A549 treated with Mapracorat at 1 μM for 4 hours (cell line): ENCODE data around the gene SERPINB6. TPM values are rescaled to one million over a fixed set of nuclear protein-coding genes. Genes with fewer than 3 reads are reported as not detected.

Experiments used
- total RNA-seq: library from RNA; stranded (reverse); fragments of 200-300 nt; extraction: Qiagen RNA extraction; gene quantifications from 5 replicates; pipeline ENCODE4 v1.2.3, GENCODE V29; 2022

Gene SERPINB6
- total RNA-seq, result 124 to 141 TPM (median 139 TPM) in 5 replicates

DNA sequence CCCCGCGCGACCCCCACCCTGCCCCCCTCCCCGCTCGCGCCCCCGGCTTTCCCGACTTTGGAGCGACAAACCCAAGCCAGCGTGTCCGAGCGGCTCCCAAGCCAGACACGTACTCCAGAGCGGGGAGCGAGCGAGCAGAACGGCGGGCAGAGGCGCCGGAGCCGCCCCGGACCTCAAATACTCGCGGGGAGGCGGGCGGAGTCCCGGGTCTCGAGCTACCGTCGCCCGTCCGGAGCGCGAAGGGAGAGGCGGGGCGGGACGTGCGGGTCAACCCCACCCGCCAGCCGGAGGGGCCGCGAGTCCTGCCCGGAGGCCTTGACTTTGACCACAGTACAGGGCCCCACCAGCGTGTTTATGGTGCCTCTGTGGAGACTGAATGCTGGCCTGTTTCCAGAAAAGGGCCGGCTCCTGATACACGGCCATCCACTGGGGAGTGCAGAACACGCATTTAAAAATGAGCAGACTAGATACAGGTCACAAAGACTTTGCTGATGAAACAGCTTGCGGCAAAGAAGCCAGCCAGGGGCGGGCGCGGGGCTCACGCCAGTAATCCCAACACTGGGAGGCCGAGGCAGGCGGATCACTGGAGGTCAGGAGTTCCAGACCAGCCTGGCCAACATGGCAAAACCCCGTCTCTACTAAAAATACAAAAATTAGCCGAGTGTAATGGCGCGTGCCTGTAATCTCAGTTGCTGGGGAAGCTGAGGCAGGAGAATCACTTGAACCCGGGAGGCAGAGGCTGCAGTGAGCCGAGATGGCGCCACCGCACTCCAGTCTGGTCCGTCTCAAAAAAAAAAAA is at the start of gene SERPINB6:
SERPINB6 (minus strand) TSS at position 148 of the 799 bp plus-strand sequence. CDS start 12,235 bp downstream, outside the sequence.

GRCh38 chr6:2999618-3000557 is 28.5 kb upstream of the SERPINB6 start, which contains the start of gene NQO2:
Gene NQO2 (plus strand): TSS chr6:2999894. CDS start chr6:3006553, 6,659 bp downstream.

Other genes starting within 250 kb of the SERPINB6 start
- gene MYLK4, start 220.6 kb downstream of the SERPINB6 start, total RNA-seq, result 0.10 to 0.21 TPM (median 0.14 TPM) in 5 replicates
- 32.9 to 38.8 TPM (median 37.2 TPM) in 5 replicates for gene WRNIP1, start 206.2 kb downstream of the SERPINB6 start, total RNA-seq
- 43.0 to 52.0 TPM (median 48.9 TPM) in 5 replicates for gene SERPINB1, start 129.7 kb downstream of the SERPINB6 start, total RNA-seq
- gene SERPINB9, start 68.3 kb downstream of the SERPINB6 start, total RNA-seq, result 7.2 to 9.7 TPM (median 9.2 TPM) in 5 replicates
- gene NQO2, start 28.3 kb upstream of the SERPINB6 start, total RNA-seq, result 55.4 to 78.5 TPM (median 71.6 TPM) in 5 replicates
- 11.3 to 13.9 TPM (median 12.3 TPM) in 5 replicates for gene RIPK1, start 96.9 kb upstream of the SERPINB6 start, total RNA-seq
- gene BPHL, start 147.1 kb upstream of the SERPINB6 start, total RNA-seq, result 19.6 to 27.9 TPM (median 24.8 TPM) in 5 replicates
- 82.9 to 104 TPM (median 96.7 TPM) in 5 replicates for gene TUBB2A, start 186.0 kb upstream of the SERPINB6 start, total RNA-seq